H1 (cell line): ENCODE measurements around the gene ACHE.

Experiments
- CEBPB ChIP-seq: IDR thresholded peaks from 2 replicates; pipeline ENCODE4 v1.6.1; 2012; ENCODE audit warnings: low read depth, low read length
- CREB1 ChIP-seq: IDR thresholded peaks from 2 replicates; pipeline ENCODE4 v1.6.1; 2012; ENCODE audit warnings: inconsistent platforms
- CTCF ChIP-seq, 3 experiments: IDR thresholded peaks; 1 replicate in 2 of 3; 2 replicates in 1 of 3; pipeline versions ENCODE4 v1.5.1 to v1.6.1; 2011; ENCODE audit warnings: low read length in 3 of 3, mild to moderate bottlenecking in 3 of 3, inconsistent platforms in 2 of 3, low read depth in 1 of 3, moderate library complexity in 1 of 3; ENCODE audit not compliant: insufficient read depth in 1 of 3; ENCODE audit errors: control extremely low read depth in 1 of 3
- E2F6 ChIP-seq: IDR thresholded peaks from 2 replicates; pipeline ENCODE4 v1.6.1; 2012; ENCODE audit warnings: inconsistent platforms
- EGR1 ChIP-seq: IDR thresholded peaks from 2 replicates; pipeline ENCODE4 v1.6.1; 2011; ENCODE audit warnings: low read depth, low read length, borderline replicate concordance
- JUN ChIP-seq: IDR thresholded peaks from 2 replicates; pipeline ENCODE4 v1.6.1; 2011; ENCODE audit warnings: low read depth, mild to moderate bottlenecking, improper control_type of control experiment, low read length
- JUND ChIP-seq: IDR thresholded peaks from 2 replicates; pipeline ENCODE4 v1.6.1; 2011; ENCODE audit warnings: mild to moderate bottlenecking, improper control_type of control experiment, low read length
- NANOG ChIP-seq: IDR thresholded peaks from 2 replicates; pipeline ENCODE4 v1.6.1; 2011; ENCODE audit warnings: low read length, low read depth, mild to moderate bottlenecking, inconsistent platforms; ENCODE audit not compliant: insufficient read depth, poor library complexity, severe bottlenecking
- POLR2AphosphoS5 ChIP-seq: IDR thresholded peaks from 2 replicates; pipeline ENCODE4 v1.6.1; 2011; ENCODE audit warnings: low read depth, low read length

GRCh38 chr7:100863406-100863950 lies 32.2 kb downstream of the ACHE start:
- TF ChIP-seq CTCF (IDR thresholded peaks at IDR 0.05; ENCODE audit: control extremely low read depth in 1 of 3, insufficient read depth in 1 of 3, low read depth in 1 of 3, low read length in 3 of 3) (no peak), CREB1 (no peak), NANOG (no peak), CEBPB (no peak), E2F6 (no peak), EGR1 (no peak), JUND (no peak), JUN (no peak), POLR2AphosphoS5 (no peak)
